CD14-positive monocyte (primary cell): ENCODE results near the gene SRSF4. TPM values are rescaled to one million over a fixed set of nuclear protein-coding genes. Genes with fewer than 3 reads are reported as not detected.

Experiments used
- DNase-seq, 3 donors: peaks; one replicate each; pipeline ENCODE4 v3.0.0-alpha.2; 2011 to 2022
- H2AFZ ChIP-seq: 2 replicates; pipeline ENCODE4 v1.6.0; 2012; ENCODE audit warnings: mild to moderate bottlenecking, low read depth, low read length, inconsistent platforms; ENCODE audit not compliant: insufficient read depth, poor library complexity, severe bottlenecking
- H3K27ac ChIP-seq, 2 donors: 1 replicate in 1 of 2; 2 replicates in 1 of 2; pipeline ENCODE4 v1.5.1; 2012 to 2013; ENCODE audit warnings: low read length in 2 of 2, control low read depth in 1 of 2, inconsistent platforms in 1 of 2, low read depth in 1 of 2, mild to moderate bottlenecking in 1 of 2
- H3K27me3 ChIP-seq, 2 donors: one replicate each; pipeline versions ENCODE4 v1.6.0 to v1.6.1; 2011 to 2013; ENCODE audit warnings: low read length in 2 of 2; ENCODE audit not compliant: control insufficient read depth in 2 of 2, insufficient read depth in 2 of 2
- H3K36me3 ChIP-seq, 2 donors: replicated peaks in 1 of 2; 1 replicate in 1 of 2; 2 replicates in 1 of 2; pipeline versions ENCODE4 v1.5.1 to v1.6.1; 2012 to 2013; ENCODE audit warnings: low read length in 2 of 2, control low read depth in 1 of 2, inconsistent platforms in 1 of 2, mild to moderate bottlenecking in 1 of 2; ENCODE audit not compliant: insufficient read depth in 2 of 2, control insufficient read depth in 1 of 2
- H3K4me1 ChIP-seq, 2 donors: 1 replicate in 1 of 2; 2 replicates in 1 of 2; pipeline versions ENCODE4 v1.5.1 to v1.6.1; 2012 to 2013; ENCODE audit warnings: low read length in 2 of 2, control low read depth in 1 of 2, inconsistent platforms in 1 of 2, mild to moderate bottlenecking in 1 of 2, moderate library complexity in 1 of 2; ENCODE audit not compliant: insufficient read depth in 2 of 2, control insufficient read depth in 1 of 2
- H3K4me2 ChIP-seq: replicated peaks from 2 replicates; pipeline ENCODE3; 2012; ENCODE audit warnings: low read length, moderate library complexity, mild to moderate bottlenecking; ENCODE audit not compliant: poor library complexity, severe bottlenecking; ENCODE audit errors: extremely low read depth
- H3K4me3 ChIP-seq, 3 experiments: fragments of 200-600 bp in 1 of 3; sonication (generic) in 1 of 3; replicated peaks in 1 of 3; 1 replicate in 2 of 3; 2 replicates in 1 of 3; pipeline ENCODE4 v1.5.1; 2011 to 2013; ENCODE audit warnings: low read length in 3 of 3, mild to moderate bottlenecking in 3 of 3, control low read depth in 2 of 3, low read depth in 2 of 3, inconsistent platforms in 1 of 3, moderate library complexity in 1 of 3
- H3K79me2 ChIP-seq: 2 replicates; pipeline ENCODE4 v1.6.0; 2012; ENCODE audit warnings: mild to moderate bottlenecking, control low read depth, inconsistent platforms, low read length, moderate library complexity; ENCODE audit not compliant: insufficient read depth
- H3K9ac ChIP-seq: 2 replicates; pipeline ENCODE4 v1.6.0; 2017; ENCODE audit warnings: low read length, mild to moderate bottlenecking; ENCODE audit not compliant: insufficient read depth, poor library complexity, severe bottlenecking
- H3K9me3 ChIP-seq, 2 donors: replicated peaks in 1 of 2; 1 replicate in 1 of 2; 2 replicates in 1 of 2; pipeline versions ENCODE4 v1.5.1 to v1.6.1; 2012 to 2013; ENCODE audit warnings: low read length in 2 of 2, control low read depth in 1 of 2; ENCODE audit not compliant: control insufficient read depth in 1 of 2, insufficient read depth in 1 of 2
- H4K20me1 ChIP-seq: 2 replicates; pipeline ENCODE4 v1.6.0; 2012; ENCODE audit warnings: mild to moderate bottlenecking, low read length, control low read depth, moderate library complexity; ENCODE audit not compliant: insufficient read depth
- H3K27ac Mint-ChIP-seq, 7 donors: one replicate each; pipeline ENCODE4 v1.8.0; 2020; ENCODE audit warnings: mild to moderate bottlenecking in 7 of 7, mixed read lengths in 7 of 7, moderate library complexity in 6 of 7, inconsistent platforms in 2 of 7
- H3K27me3 Mint-ChIP-seq, 3 donors: one replicate each; pipeline ENCODE4 v1.8.0; 2021 to 2022; ENCODE audit warnings: low read depth in 3 of 3, mild to moderate bottlenecking in 3 of 3, mixed read lengths in 3 of 3, moderate library complexity in 3 of 3, inconsistent platforms in 1 of 3
- H3K36me3 Mint-ChIP-seq, 2 donors: one replicate each; pipeline ENCODE4 v1.8.0; 2020; ENCODE audit warnings: mixed read lengths in 2 of 2, inconsistent platforms in 1 of 2, mild to moderate bottlenecking in 1 of 2
- H3K4me1 Mint-ChIP-seq: one replicate; pipeline ENCODE4 v1.8.0; 2020; ENCODE audit warnings: mild to moderate bottlenecking, mixed read lengths
- H3K4me3 Mint-ChIP-seq, 2 donors: one replicate each; pipeline ENCODE4 v1.8.0; 2020; ENCODE audit warnings: mild to moderate bottlenecking in 2 of 2, mixed read lengths in 2 of 2, moderate library complexity in 1 of 2
- H3K9me3 Mint-ChIP-seq, 7 donors: one replicate each; pipeline ENCODE4 v1.8.0; 2020 to 2022; ENCODE audit warnings: mixed read lengths in 7 of 7, mild to moderate bottlenecking in 6 of 7, moderate library complexity in 6 of 7, inconsistent platforms in 2 of 7
- CTCF ChIP-seq: fragments of 200-600 bp; IDR thresholded peaks from one replicate; pipeline ENCODE4 v1.8.0; 2022; ENCODE audit warnings: antibody characterized with exemption, mild to moderate bottlenecking
- WGBS: methylation state at CpG from one replicate; pipeline ENCODE4 v1.1.5; 2013; ENCODE audit warnings: missing lambda C conversion rate; ENCODE audit not compliant: insufficient coverage; 5-methylcytosine and 5-hydroxymethylcytosine counted together
- intact Hi-C, 2 donors: fragments of 100-400 bp; cut with micrococcal nuclease; formaldehyde crosslinking; loops; one replicate each; pipeline versions ENCODE4 v1.15.0 to v1.15.1; 2023
- polyA plus RNA-seq, 3 donors: library from polyadenylated mRNA; depleted of rRNA in 1 of 3; unstranded in 2 of 3; stranded (reverse) in 1 of 3; fragments of 300-500 nt in 2 of 3; fragments of >200 nt in 1 of 3; fragmentation: Illumina TruSeq in 2 of 3; gene quantifications; 1 replicate in 2 of 3; 2 replicates in 1 of 3; pipeline ENCODE4 v1.2.3, GENCODE V29; 2012 to 2021

Gene SRSF4
- polyA plus RNA-seq, 3 donors, result 38.4 to 66.8 (median 55.5) TPM

- H3K9ac ChIP-seq, result no peak overlapping the region
- no peaks in the 10 kb centered on the region for H3K9me3 ChIP-seq
- H3K4me3 ChIP-seq, result no peak overlapping the region
- Mint-ChIP-seq H3K27me3 (no peaks in the 10 kb centered on the region), H3K27ac (peak overlapping the region in 1 of 7 donors; percentile 43), H3K4me3 (no peak overlapping the region), H3K36me3 (peaks cover 26 to 48% of the 10 kb centered on the region in 2 donors), H3K4me1 (peaks cover 32% of the 10 kb centered on the region), H3K9me3 (no peaks in the 10 kb centered on the region)
- peaks cover 100% of the 10 kb centered on the region for H3K79me2 ChIP-seq
- H4K20me1 ChIP-seq, result peaks cover 98% of the 10 kb centered on the region
- H3K36me3 ChIP-seq, result peaks cover 24 to 57% of the 10 kb centered on the region in 2 donors
- WGBS, result no CpG with 5 or more reads among the region's 5 CpGs
- no peak overlapping the region for H2AFZ ChIP-seq
- no peak overlapping the region for H3K4me2 ChIP-seq
- H3K4me1 ChIP-seq, result peaks cover 6 to 15% of the 10 kb centered on the region in 2 donors
- DNase-seq, result no peak
- intact Hi-C loops, result no loop called here
- peak overlapping the region in 1 of 2 donors; percentile 55 for H3K27ac ChIP-seq
- TF ChIP-seq CTCF, result no peak
- H3K27me3 ChIP-seq, result no peaks in the 10 kb centered on the region
These were observed 10.2 kb downstream of the SRSF4 start for GRCh38 chr1:29171521-29171920.

GRCh38 chr1:29171089-29171488 lies 10.6 kb downstream of the SRSF4 start:
- no peak overlapping the region for H3K4me2 ChIP-seq
- H2AFZ ChIP-seq, result no peak overlapping the region
- Mint-ChIP-seq H3K36me3 (peaks cover 30 to 52% of the 10 kb centered on the region in 2 donors), H3K9me3 (no peaks in the 10 kb centered on the region), H3K27ac (peak overlapping the region in 6 of 7 donors; percentile 52 to 91 (median 63)), H3K4me3 (no peak overlapping the region), H3K27me3 (no peaks in the 10 kb centered on the region), H3K4me1 (peaks cover 31% of the 10 kb centered on the region)
- no peaks in the 10 kb centered on the region for H3K9me3 ChIP-seq
- intact Hi-C loops, result no loop called here
- 40% methylated on average over 1 of the region's 3 CpGs for WGBS
- peaks cover 6 to 15% of the 10 kb centered on the region in 2 donors for H3K4me1 ChIP-seq
- peaks cover 28 to 61% of the 10 kb centered on the region in 2 donors for H3K36me3 ChIP-seq
- no peak for TF ChIP-seq CTCF
- peak overlapping the region in 1 of 2 donors; percentile 55 for H3K27ac ChIP-seq
- no peak for DNase-seq
- H3K79me2 ChIP-seq, result peaks cover 100% of the 10 kb centered on the region
- H3K4me3 ChIP-seq, result no peak overlapping the region
- no peak overlapping the region for H3K9ac ChIP-seq
- no peaks in the 10 kb centered on the region for H3K27me3 ChIP-seq
- peaks cover 98% of the 10 kb centered on the region for H4K20me1 ChIP-seq
